Measurements from ENCODE around the gene TTN. TPM values are rescaled to one million over a fixed set of nuclear protein-coding genes. Genes with fewer than 3 reads are reported as not detected.
A peak's percentile ranks its signal among the peaks of the same experiment; 100 is the strongest.

The TTN gene
- total RNA-seq, 3 donors from 2014 or later (not counting 1 experiment from before 2014, with no cell fraction given): 2.5 to 4.2 (median 3.7) TPM

DNA sequence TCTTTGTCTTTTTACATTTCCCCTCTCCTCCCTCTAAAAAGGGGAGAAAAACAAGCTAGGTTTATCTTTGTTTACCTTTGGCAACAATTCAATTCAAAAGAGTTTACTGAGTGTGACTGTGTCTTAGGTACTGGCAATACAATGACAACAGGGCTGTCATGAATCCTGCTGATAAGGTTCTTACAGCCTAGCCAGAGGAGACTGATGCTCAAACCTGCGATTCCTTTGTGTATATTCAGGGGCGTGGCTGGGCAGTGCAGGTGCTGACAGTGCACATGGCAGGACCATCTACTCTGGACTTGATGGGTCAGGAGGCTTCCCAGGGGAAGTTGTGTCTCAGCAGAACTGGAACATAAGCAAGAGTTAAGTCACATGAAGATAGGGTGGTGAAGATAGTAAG, 23.2 kb upstream of the TTN start:
- no peaks in the 10 kb centered on the region for H3K4me1 ChIP-seq (ENCODE audit: control insufficient read depth, insufficient read depth, low read length)
- Mint-ChIP-seq H3K27me3 (ENCODE audit: low read depth in 2 of 2) (no peaks in the 10 kb centered on the region), H3K4me3 (no peak overlapping the region), H3K4me1 (no peaks in the 10 kb centered on the region), H3K27ac (no peak overlapping the region), H3K36me3 (no peaks in the 10 kb centered on the region), H3K9me3 (no peaks in the 10 kb centered on the region)
- TF ChIP-seq, protein P1, sequence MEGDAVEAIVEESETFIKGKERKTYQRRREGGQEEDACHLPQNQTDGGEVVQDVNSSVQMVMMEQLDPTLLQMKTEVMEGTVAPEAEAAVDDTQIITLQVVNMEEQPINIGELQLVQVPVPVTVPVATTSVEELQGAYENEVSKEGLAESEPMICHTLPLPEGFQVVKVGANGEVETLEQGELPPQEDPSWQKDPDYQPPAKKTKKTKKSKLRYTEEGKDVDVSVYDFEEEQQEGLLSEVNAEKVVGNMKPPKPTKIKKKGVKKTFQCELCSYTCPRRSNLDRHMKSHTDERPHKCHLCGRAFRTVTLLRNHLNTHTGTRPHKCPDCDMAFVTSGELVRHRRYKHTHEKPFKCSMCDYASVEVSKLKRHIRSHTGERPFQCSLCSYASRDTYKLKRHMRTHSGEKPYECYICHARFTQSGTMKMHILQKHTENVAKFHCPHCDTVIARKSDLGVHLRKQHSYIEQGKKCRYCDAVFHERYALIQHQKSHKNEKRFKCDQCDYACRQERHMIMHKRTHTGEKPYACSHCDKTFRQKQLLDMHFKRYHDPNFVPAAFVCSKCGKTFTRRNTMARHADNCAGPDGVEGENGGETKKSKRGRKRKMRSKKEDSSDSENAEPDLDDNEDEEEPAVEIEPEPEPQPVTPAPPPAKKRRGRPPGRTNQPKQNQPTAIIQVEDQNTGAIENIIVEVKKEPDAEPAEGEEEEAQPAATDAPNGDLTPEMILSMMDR (IDR thresholded peaks at IDR 0.05): no peak
- ATAC-seq (no peak), DNase-seq (no peak)
- no peak overlapping the region for H3K27ac ChIP-seq (ENCODE audit: low read length)
- no peak overlapping the region for H3K4me3 ChIP-seq (ENCODE audit: low read length)
- intact Hi-C loops (cut with micrococcal nuclease): no loop called here
- no peaks in the 10 kb centered on the region for H3K36me3 ChIP-seq (ENCODE audit: control insufficient read depth, insufficient read depth, low read length)
- H3K9me3 ChIP-seq (ENCODE audit: control insufficient read depth, insufficient read depth, low read length): no peaks in the 10 kb centered on the region
- H3K27me3 ChIP-seq (ENCODE audit: control insufficient read depth, insufficient read depth, low read length): no peaks in the 10 kb centered on the region
- 92% methylated on average over 2 of the region's 2 CpGs for WGBS (ENCODE audit: insufficient coverage)

DNA sequence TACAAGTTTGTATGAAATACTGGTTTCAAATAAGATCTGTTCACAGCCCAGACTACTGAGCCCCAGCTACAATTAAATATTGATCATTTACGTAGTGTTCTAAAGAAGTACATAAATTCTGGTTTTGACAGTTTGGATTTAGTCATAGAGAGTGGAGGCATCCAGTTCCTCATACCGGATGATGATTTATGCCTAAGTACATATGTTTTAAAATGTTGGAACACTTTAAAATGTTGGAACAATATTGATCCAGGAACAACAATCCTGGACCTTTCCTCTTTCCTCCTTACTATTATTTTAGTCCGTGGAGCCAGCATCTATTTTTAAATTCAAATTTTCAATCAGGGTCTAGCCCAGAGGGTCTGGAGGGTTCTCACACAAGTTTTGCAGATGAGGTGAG, 22.8 kb upstream of the TTN start:
- Histone ChIP-seq H3K4me3 (ENCODE audit: low read length) (no peak overlapping the region), H3K27ac (ENCODE audit: low read length) (no peak overlapping the region), H3K9me3 (ENCODE audit: control insufficient read depth, insufficient read depth, low read length) (no peaks in the 10 kb centered on the region), H3K36me3 (ENCODE audit: control insufficient read depth, insufficient read depth, low read length) (no peaks in the 10 kb centered on the region), H3K4me1 (ENCODE audit: control insufficient read depth, insufficient read depth, low read length) (no peaks in the 10 kb centered on the region), H3K27me3 (ENCODE audit: control insufficient read depth, insufficient read depth, low read length) (no peaks in the 10 kb centered on the region)
- intact Hi-C loops (cut with micrococcal nuclease): no loop called here
- H3K4me1 Mint-ChIP-seq: no peaks in the 10 kb centered on the region
- no peaks in the 10 kb centered on the region for H3K9me3 Mint-ChIP-seq
- H3K36me3 Mint-ChIP-seq: no peaks in the 10 kb centered on the region
- TF ChIP-seq, protein P1 (IDR thresholded peaks at IDR 0.05): no peak
- no peak overlapping the region for H3K27ac Mint-ChIP-seq
- H3K4me3 Mint-ChIP-seq: no peak overlapping the region
- ATAC-seq: no peak
- H3K27me3 Mint-ChIP-seq (ENCODE audit: low read depth in 2 of 2): no peaks in the 10 kb centered on the region
- no peak for DNase-seq
- WGBS (ENCODE audit: insufficient coverage): 81% methylated on average over 3 of the region's 3 CpGs

- Mint-ChIP-seq H3K4me1 (no peaks in the 10 kb centered on the region), H3K9me3 (no peaks in the 10 kb centered on the region), H3K4me3 (no peak overlapping the region), H3K27me3 (ENCODE audit: low read depth in 2 of 2) (no peaks in the 10 kb centered on the region), H3K36me3 (no peaks in the 10 kb centered on the region), H3K27ac (no peak overlapping the region)
- Histone ChIP-seq H3K27me3 (ENCODE audit: control insufficient read depth, insufficient read depth, low read length) (no peaks in the 10 kb centered on the region), H3K4me3 (ENCODE audit: low read length) (no peak overlapping the region), H3K36me3 (ENCODE audit: control insufficient read depth, insufficient read depth, low read length) (no peaks in the 10 kb centered on the region), H3K27ac (ENCODE audit: low read length) (no peak overlapping the region), H3K9me3 (ENCODE audit: control insufficient read depth, insufficient read depth, low read length) (no peaks in the 10 kb centered on the region), H3K4me1 (ENCODE audit: control insufficient read depth, insufficient read depth, low read length) (no peaks in the 10 kb centered on the region)
- intact Hi-C loops (cut with micrococcal nuclease): no loop called here
- TF ChIP-seq, protein P1 (IDR thresholded peaks at IDR 0.05): no peak
- ATAC-seq (no peak), DNase-seq (peak in 1 of 2 donors; percentile 12)
- 83% methylated on average over 3 of the region's 3 CpGs for WGBS (ENCODE audit: insufficient coverage)
These were observed 22.2 kb upstream of the TTN start for GRCh38 chr2:178829299-178829960.

DNA sequence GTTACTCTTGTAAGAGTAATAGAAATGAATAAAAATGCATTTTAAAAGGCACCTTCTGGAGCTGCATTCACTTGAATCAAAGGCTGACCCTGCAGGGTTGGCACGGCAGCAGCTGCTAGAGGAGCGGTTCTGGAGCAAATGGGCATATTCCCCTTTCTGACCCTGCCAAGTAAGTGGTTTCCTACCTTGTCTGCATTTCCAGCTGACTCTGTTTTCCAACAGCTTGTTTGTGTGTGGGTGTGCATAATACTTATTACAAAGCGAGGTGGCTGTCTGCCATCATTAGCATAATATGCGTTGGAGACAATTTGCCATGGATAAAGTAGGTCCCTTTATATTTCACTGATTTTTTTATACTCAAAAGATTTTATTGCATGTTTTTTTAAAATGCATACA, 21.3 kb upstream of the TTN start:
- DNase-seq: no peak
- no peak overlapping the region for H3K4me3 Mint-ChIP-seq
- TF ChIP-seq, protein P1 (IDR thresholded peaks at IDR 0.05): no peak
- no peaks in the 10 kb centered on the region for H3K36me3 Mint-ChIP-seq
- no peaks in the 10 kb centered on the region for H3K4me1 Mint-ChIP-seq
- no peak overlapping the region for H3K27ac Mint-ChIP-seq
- Histone ChIP-seq H3K4me3 (ENCODE audit: low read length) (no peak overlapping the region), H3K27me3 (ENCODE audit: control insufficient read depth, insufficient read depth, low read length) (no peaks in the 10 kb centered on the region), H3K36me3 (ENCODE audit: control insufficient read depth, insufficient read depth, low read length) (no peaks in the 10 kb centered on the region), H3K27ac (ENCODE audit: low read length) (no peak overlapping the region), H3K9me3 (ENCODE audit: control insufficient read depth, insufficient read depth, low read length) (no peaks in the 10 kb centered on the region), H3K4me1 (ENCODE audit: control insufficient read depth, insufficient read depth, low read length) (no peaks in the 10 kb centered on the region)
- 93% methylated on average over 2 of the region's 4 CpGs for WGBS (ENCODE audit: insufficient coverage)
- no peak for ATAC-seq
- no peaks in the 10 kb centered on the region for H3K27me3 Mint-ChIP-seq (ENCODE audit: low read depth in 2 of 2)
- intact Hi-C loops (cut with micrococcal nuclease): no loop called here
- no peaks in the 10 kb centered on the region for H3K9me3 Mint-ChIP-seq
